Measurements from ENCODE around the gene TMEM120B. TPM values are rescaled to one million over a fixed set of nuclear protein-coding genes. Genes with fewer than 3 reads are reported as not detected.

Gene TMEM120B
- total and polyA plus RNA-seq, 4 donors = 3.9 to 17.7 (median 8.1) TPM

- TF ChIP-seq CTCF (IDR thresholded peaks at IDR 0.05; ENCODE audit: control extremely low read depth, extremely low read depth) = no peak
- DNase-seq = no peak
- no peak overlapping the region for H3K4me3 ChIP-seq
- no peak for ATAC-seq (ENCODE audit: insufficient read depth, low FRiP score)
- WGBS, 2 donors = 1 to 4% methylated on average over 13 of the region's 13 CpGs
- peak overlapping the region; percentile 77 to 80 for H3K27ac ChIP-seq (ENCODE audit: low read depth in 1 of 2, low read length in 1 of 2)
- no peak overlapping the region for H3K9ac ChIP-seq (ENCODE audit: insufficient read depth in 1 of 2, low read length in 2 of 2)
- no peaks in the 10 kb centered on the region for H3K9me3 ChIP-seq (ENCODE audit: control insufficient read depth in 4 of 4, insufficient read depth in 3 of 4, low read length in 3 of 4)
- peaks cover 0 to 13% (median 4%) of the 10 kb centered on the region in 4 donors for H3K36me3 ChIP-seq (ENCODE audit: control insufficient read depth in 4 of 4, insufficient read depth in 4 of 4, low read length in 4 of 4)
- H3K4me1 ChIP-seq (ENCODE audit: control insufficient read depth in 5 of 5, insufficient read depth in 5 of 5, low read length in 5 of 5) = peaks cover 3 to 55% (median 33%) of the 10 kb centered on the region in 5 donors
- no peaks in the 10 kb centered on the region for H3K27me3 ChIP-seq (ENCODE audit: control insufficient read depth in 3 of 3, insufficient read depth in 3 of 3, low read length in 2 of 3)
Observed at GRCh38 chr12:121794534-121795033, 82.0 kb downstream of the TMEM120B start.

GRCh38 chr12:121795034-121795968, 82.7 kb downstream of the TMEM120B start:
- WGBS, 2 donors = 40 to 45% methylated on average over 15 of the region's 15 CpGs
- TF ChIP-seq CTCF (IDR thresholded peaks at IDR 0.05; ENCODE audit: control extremely low read depth, extremely low read depth) = peak; percentile 95
- no peak overlapping the region for H3K9ac ChIP-seq (ENCODE audit: insufficient read depth in 1 of 2, low read length in 2 of 2)
- no peak overlapping the region for H3K4me3 ChIP-seq
- no peaks in the 10 kb centered on the region for H3K27me3 ChIP-seq (ENCODE audit: control insufficient read depth in 3 of 3, insufficient read depth in 3 of 3, low read length in 2 of 3)
- ATAC-seq (ENCODE audit: insufficient read depth, low FRiP score) (peak; percentile 38), DNase-seq (peak; percentile 91 to 92 (median 92))
- peaks cover 3 to 55% (median 33%) of the 10 kb centered on the region in 5 donors for H3K4me1 ChIP-seq (ENCODE audit: control insufficient read depth in 5 of 5, insufficient read depth in 5 of 5, low read length in 5 of 5)
- H3K36me3 ChIP-seq (ENCODE audit: control insufficient read depth in 4 of 4, insufficient read depth in 4 of 4, low read length in 4 of 4) = peaks cover 0 to 13% (median 4%) of the 10 kb centered on the region in 4 donors
- no peaks in the 10 kb centered on the region for H3K9me3 ChIP-seq (ENCODE audit: control insufficient read depth in 4 of 4, insufficient read depth in 3 of 4, low read length in 3 of 4)
- H3K27ac ChIP-seq (ENCODE audit: low read depth in 1 of 2, low read length in 1 of 2) = peak overlapping the region; percentile 26 to 80

GRCh38 chr12:121796855-121797751, 84.6 kb downstream of the TMEM120B start:
- ATAC-seq (ENCODE audit: insufficient read depth, low FRiP score) = peak; percentile 24
- no peaks in the 10 kb centered on the region for H3K27me3 ChIP-seq (ENCODE audit: control insufficient read depth in 3 of 3, insufficient read depth in 3 of 3, low read length in 2 of 3)

More at GRCh38 chr12:121796855-121797751, 84.6 kb downstream of the TMEM120B start:
- Histone ChIP-seq H3K27ac (ENCODE audit: low read depth in 1 of 2, low read length in 1 of 2) (peak overlapping the region; percentile 78 to 100), H3K4me1 (ENCODE audit: control insufficient read depth in 5 of 5, insufficient read depth in 5 of 5, low read length in 5 of 5) (peaks cover 3 to 55% (median 26%) of the 10 kb centered on the region in 5 donors), H3K4me3 (no peak overlapping the region), H3K36me3 (ENCODE audit: control insufficient read depth in 4 of 4, insufficient read depth in 4 of 4, low read length in 4 of 4) (peaks cover 0 to 18% (median 4%) of the 10 kb centered on the region in 4 donors), H3K9me3 (ENCODE audit: control insufficient read depth in 4 of 4, insufficient read depth in 3 of 4, low read length in 3 of 4) (no peaks in the 10 kb centered on the region), H3K9ac (ENCODE audit: insufficient read depth in 1 of 2, low read length in 2 of 2) (no peak overlapping the region)
- DNase-seq = peak; percentile 88 to 94 (median 89)
- peak; percentile 31 for TF ChIP-seq CTCF (IDR thresholded peaks at IDR 0.05; ENCODE audit: control extremely low read depth, extremely low read depth)
- WGBS, 2 donors = 33 to 63% methylated on average over 36 to 39 of the region's 39 CpGs
